ENCODE results near the gene PHF19. TPM values are rescaled to one million over a fixed set of nuclear protein-coding genes. Genes with fewer than 3 reads are reported as not detected.

PHF19 gene
- polyA plus RNA-seq, 1 donor: 43.4 TPM

- no peak for DNase-seq
These were observed 38.0 kb upstream of the PHF19 start for GRCh38 chr9:120914953-120915352.

DNA sequence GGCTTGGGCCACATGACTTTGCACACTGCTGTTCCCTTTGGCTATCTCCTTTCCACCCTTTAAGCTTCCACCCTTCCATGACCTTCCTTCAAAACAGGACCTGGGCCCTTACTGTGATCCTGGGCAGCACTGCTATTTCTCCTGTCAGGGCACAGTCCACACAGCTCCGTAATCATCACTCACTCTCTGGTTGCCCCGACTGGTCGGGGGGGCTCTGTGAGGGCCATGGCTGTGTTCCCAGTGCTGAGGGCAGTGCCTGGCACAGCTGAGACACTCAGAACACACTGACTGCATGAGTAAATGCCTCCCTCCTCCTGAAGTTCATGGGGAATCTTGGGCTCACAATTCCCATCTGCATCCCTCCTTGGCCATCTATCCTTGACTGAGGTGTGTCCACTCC is 37.4 kb upstream of the PHF19 start:
- DNase-seq: no peak

DNA sequence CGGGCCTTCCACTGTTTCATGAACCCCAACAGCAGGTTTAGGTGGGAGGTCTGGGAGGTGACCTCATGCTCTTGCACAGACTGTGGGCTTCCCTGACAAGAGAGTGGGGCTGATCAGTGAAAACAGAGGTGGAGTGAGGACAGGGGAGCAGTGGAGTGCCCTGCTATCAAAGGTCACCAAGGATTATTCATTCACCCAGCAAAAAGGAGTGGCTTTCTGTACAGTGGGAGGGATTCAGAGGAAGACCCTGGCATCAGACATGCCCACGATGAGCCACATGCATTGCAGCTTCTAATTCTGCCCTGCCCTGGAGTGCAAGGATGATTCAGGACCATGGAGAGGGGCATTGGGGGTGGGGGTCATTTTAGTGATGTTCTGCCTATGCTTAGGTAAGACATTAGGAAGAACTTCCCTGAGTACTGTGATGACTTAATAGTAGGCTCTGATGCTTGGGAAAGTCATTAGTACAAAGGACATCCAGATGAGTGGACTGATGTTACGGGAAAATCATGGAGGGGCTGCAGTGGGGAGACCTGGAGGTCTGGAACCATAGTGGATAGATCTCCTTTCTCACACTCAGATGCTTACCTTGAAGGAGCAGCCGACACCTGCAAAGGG is 36.8 kb upstream of the PHF19 start:
- DNase-seq: no peak

- peak; percentile 56 for DNase-seq
These were observed 36.1 kb upstream of the PHF19 start for GRCh38 chr9:120912958-120913646.

DNA sequence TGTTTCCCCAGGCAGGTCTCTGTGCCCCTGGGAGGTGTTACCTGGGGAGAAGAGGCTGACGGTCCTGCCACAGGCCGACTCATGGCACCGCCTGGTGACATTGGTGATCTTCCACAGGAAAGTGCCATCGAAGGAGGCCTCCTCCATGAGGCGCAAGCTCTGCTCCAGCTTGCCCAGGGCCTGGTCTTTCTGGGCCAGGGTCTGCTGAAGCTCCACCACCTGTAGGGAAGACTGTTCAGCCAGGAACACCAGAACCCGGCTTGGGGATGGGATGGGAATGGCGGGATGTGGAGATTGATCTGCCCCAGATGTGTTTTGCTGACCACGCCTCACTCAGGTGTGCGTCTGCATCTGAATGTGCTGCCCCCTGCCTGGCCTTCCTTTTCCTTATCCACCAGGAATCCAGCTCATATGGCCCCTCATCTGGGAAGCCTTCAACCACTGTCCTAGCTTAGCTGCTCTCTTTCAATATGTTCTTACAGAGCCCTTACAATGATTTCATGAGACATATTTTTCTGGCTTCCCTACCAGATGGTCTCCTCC is 34.4 kb upstream of the PHF19 start:
- DNase-seq: no peak

DNA sequence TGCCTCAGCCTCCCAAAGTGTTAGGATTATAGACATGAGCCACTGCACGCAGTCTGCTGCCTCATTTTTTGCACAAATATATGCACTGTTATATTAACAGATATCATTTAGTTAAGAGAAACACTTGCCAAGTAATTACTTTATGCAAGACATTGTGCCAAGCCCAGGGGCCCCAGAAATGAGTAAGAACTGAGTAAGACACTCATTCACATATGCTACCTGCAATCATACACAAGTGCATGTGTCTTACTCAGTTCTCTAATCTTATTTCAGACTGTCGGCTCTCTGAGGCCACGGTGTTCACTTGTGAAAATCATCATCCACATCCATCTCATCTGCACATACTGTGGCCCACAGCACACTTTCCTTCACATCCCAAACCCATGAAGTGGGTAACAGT is 33.7 kb upstream of the PHF19 start:
- DNase-seq: no peak

DNA sequence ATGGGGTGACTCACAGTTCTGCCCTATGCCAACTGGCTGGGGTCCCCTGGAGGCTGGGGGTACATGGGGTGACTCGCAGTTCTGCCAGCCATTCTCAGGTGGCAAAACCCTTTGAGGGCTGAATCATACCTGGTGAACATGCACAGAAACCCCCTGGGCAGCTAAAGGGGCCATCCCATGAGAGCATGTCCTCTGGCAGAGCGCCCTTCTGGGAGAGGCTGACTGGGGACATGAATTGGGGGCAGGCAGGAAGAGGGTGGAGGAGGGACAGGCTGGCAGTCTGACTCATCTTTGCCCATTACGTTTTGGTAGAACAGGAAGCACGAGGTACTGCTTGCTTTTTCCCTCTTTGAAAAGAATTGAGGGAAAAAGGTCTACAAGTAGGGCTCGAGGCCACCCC is 32.9 kb upstream of the PHF19 start:
- DNase-seq: no peak

DNA sequence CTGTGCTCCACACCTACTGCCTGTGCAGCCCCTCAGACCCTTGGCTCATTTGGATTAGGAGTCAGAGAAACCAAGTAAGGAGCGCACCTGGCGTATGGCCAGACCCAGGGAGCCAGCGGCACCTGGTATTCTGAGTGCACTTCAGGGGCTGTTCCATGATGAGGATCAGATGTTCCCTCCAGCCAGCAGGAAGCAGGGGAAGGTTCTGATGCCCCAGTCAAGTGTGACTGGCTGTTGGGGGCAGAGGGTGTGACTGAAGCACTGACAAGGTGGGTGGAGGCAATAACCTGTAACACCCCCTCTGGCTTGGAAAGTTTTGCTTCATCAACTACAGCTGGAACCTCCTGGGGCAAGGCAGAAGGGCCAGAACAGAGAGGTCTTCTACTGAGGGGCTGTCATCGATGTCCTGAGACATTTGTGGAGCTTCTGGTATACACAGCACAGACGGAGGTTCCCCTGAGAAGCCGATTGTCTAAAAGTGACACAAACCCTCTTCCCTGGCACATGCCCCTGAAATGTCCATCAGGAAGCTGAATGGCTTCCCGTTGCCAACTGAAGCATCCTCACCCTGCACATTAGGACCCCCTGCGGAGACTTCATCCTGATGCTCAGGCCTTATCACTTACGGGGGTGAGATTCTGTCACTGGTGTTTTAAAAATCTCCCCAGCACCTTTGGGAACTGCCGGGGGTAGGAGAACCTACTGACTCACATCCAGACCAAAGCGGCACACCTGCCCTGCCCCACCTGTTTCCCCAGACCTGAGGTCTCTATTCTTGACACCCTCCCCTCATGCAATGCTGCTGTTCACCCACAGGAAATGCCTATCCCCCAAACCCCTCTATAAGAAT is 28.6 kb upstream of the PHF19 start:
- DNase-seq: no peak

- DNase-seq: no peak
These were observed 28.0 kb upstream of the PHF19 start for GRCh38 chr9:120904978-120905301.

- DNase-seq: no peak
These were observed 27.3 kb upstream of the PHF19 start for GRCh38 chr9:120904061-120904977.

DNA sequence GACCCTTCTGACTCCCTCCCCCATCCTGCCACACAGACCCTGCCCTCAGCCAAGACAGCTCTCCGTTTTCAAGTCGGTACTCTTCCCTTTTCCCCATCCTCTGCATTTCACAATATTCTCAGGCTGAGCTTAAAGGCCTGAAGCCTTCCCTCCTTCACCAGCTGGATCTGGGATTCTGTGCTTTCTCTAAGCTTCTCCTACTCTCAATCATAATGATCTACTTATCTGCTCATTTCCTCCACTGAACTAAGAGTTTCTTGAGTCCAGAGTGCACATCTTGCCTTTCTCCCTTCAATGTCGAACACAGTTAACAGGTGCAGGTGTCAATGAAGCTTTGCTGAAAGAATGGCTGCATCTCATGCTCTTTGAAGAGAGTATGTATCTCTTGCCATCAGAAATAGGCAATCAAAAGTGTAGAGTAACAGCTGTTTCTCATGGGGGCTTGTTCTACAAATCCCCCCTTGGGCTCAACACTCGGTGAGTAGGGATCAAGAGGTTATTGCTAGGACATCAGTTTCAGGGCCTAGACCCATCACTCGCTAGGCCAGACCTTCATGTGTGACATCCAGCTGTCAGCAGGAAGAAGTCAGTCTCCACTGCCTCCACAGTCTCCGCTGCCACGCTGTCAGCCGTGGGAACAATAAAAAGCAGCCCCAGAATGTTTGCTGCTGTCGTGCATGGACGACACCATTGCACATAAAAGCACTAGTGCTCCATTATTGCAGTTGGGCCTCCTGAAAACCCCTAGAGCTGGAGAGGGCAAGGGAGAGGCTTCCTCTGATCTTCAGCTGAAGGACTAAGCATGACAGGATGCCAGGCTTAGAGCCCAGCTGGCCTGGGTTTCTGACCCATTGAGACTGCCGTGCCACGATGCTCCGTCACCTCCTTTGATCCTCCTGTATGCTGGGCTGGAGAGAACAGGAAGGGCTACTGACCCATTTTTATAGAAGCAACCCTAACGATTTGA is 25.9 kb upstream of the PHF19 start:
- no peak for DNase-seq

GRCh38 chr9:120901755-120902568 is 25.0 kb upstream of the PHF19 start:
- DNase-seq: no peak

GRCh38 chr9:120900824-120901223 is 23.8 kb upstream of the PHF19 start:
- no peak for DNase-seq

DNA sequence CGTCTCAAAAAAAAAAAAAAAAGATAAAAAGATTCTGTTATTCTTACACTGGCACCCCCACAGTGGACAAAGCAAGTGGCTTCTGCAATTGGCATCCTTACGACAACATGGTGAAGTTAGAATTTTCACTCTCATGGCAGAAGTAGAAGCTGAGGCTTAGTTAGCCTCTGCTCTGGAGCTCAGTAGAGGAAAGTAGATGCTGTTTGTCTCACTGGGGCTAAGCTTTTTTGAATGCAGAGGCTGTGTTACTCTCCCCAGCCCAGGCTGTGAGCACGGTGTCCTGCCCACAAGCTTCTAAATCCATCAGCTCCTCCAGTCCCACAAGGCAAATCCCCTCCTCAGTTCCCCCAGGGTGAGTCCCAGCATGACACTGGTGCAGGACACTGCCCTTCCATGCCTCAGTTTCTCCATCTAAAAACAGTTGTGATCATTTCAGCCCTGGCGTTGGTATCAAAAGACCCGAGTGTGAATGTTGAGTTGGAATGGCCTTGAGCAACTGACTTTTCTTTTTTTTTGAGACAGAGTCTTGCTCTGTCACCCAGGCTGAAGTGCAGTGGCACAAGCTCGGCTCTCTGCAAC is 22.6 kb upstream of the PHF19 start:
- no peak for DNase-seq

DNA sequence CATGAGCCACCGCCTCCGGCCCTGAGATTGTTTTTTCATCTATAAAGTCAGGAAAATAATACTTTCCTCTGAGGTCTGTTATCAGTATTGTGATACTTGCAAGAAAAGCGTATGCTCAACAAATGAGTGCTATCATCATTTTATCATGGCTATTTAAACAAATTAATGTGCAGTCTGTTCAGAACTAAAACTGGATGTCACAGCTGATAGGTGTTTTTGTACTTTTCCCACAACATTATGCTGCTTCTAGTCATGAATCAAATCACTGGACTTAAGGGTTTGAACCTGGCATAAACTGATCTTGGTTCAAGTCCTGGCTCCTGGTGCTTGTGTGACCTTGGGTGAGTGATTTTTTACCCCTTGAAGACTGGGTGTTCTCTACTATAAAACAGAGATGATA is 21.4 kb upstream of the PHF19 start:
- no peak for DNase-seq

DNA sequence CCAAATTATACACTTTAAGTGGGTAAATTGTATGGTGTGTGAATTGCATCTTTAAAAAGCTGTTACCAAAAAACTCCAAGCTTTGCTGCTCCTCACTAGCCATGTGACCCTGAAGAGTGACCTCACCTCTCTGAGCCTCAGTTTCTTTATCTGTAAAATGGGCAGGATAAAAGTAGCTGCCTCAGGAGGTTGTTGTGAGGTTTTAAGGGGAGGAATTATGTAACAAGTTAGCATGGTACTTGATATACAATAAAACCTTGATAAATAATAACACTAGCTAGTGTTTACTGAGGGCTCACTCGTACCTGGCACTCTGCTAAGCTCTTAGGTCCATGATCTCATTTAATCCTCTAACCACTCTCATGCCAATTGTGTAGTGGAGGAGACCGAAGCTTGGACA is 19.0 kb upstream of the PHF19 start:
- no peak for DNase-seq

DNA sequence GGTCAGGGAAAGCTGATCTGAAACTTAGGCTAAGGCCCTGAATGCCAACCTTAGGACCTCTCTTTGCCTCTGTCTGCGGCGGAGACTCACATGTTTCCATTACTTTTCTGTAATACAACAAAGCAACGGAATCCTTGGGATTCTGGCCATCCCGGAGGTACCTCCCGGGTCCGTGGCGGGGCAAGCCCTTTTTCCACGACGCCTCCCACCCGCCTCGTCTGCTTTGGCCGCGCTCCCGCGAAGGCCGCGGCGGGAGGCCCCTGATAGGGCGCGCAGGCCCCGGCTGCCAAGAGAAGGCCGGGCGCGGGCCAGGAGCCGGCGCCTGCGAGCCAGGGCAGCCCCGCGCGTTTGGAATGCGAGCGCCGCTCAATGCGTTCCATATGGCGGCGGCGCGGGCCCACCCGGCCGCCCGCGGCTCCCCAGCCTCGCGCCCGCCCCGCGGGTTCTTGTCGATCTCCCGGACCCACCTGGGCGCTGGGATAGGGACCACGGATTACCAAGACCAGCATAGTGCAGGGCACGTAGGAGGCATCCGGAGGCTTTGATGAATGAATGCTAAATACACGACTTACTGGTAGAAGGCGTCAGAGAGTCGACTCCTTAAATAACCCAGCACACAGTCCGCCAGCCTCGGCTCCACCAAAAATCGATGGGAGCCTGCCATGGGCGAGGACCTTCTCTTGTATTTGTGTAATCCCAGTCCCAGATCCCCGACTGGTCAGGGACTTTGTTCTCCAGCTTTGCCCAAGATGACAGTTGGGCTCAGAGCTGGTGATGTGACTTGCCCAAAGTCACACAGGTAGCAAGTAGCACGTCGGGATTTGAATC is 17.5 kb upstream of the PHF19 start:
- no peak for DNase-seq

- no peak for DNase-seq
These were observed 16.8 kb upstream of the PHF19 start for GRCh38 chr9:120893611-120894307.
